KMS-11 (cell line): Measurements from ENCODE around the gene ZC3H7B.
"Not testable (repeated sequence)": the region's sequence is repeated elsewhere in the genome, so short reads cannot be mapped to it uniquely, and the experiment has no call there.

ENCODE experiments used
- H2AFZ ChIP-seq: fragments of 200-600 bp; sonication (generic); 2 replicates; pipeline ENCODE4 v1.6.1; 2016; ENCODE audit warnings: antibody characterized with exemption, mixed run types, low read depth
- H3K27ac ChIP-seq: fragments of 200-600 bp; sonication (generic); 2 replicates; pipeline ENCODE4 v1.6.1; 2016; ENCODE audit warnings: mild to moderate bottlenecking, mixed run types
- H3K27me3 ChIP-seq: fragments of 200-600 bp; sonication (generic); 2 replicates; pipeline ENCODE4 v1.6.1; 2017; ENCODE audit warnings: mild to moderate bottlenecking, low read depth, mixed run types, moderate library complexity; ENCODE audit not compliant: insufficient read depth
- H3K36me3 ChIP-seq: fragments of 200-600 bp; sonication (generic); 2 replicates; pipeline ENCODE4 v1.6.1; 2017; ENCODE audit warnings: mild to moderate bottlenecking, mixed run types; ENCODE audit not compliant: insufficient read depth
- H3K4me1 ChIP-seq: fragments of 200-600 bp; sonication (generic); 2 replicates; pipeline ENCODE4 v1.6.1; 2016; ENCODE audit warnings: mild to moderate bottlenecking, low read depth, mixed run types; ENCODE audit not compliant: poor library complexity, severe bottlenecking
- H3K4me2 ChIP-seq: fragments of 200-600 bp; sonication (generic); 2 replicates; pipeline ENCODE4 v1.7.0; 2016; ENCODE audit warnings: mild to moderate bottlenecking, mixed run types
- H3K4me3 ChIP-seq: fragments of 200-600 bp; sonication (generic); IDR thresholded peaks from 2 replicates; pipeline ENCODE4 v1.6.1; 2017; ENCODE audit warnings: low read depth, low read length, mixed read lengths; ENCODE audit not compliant: insufficient read depth
- H3K79me2 ChIP-seq: fragments of 200-600 bp; sonication (generic); 2 replicates; pipeline ENCODE4 v1.6.1; 2016; ENCODE audit warnings: low read depth, mixed run types; ENCODE audit not compliant: insufficient read depth
- H3K9ac ChIP-seq: fragments of 200-600 bp; sonication (generic); 2 replicates; pipeline ENCODE4 v1.6.1; 2016; ENCODE audit warnings: mild to moderate bottlenecking, mixed run types
- H4K20me1 ChIP-seq: fragments of 200-600 bp; sonication (generic); 2 replicates; pipeline ENCODE4 v1.6.1; 2016; ENCODE audit warnings: mild to moderate bottlenecking, mixed run types; ENCODE audit not compliant: insufficient read depth
- TF ChIP-seq, protein P1 (sequence below): fragments of 200-600 bp; sonication (generic); conservative IDR thresholded peaks from 2 replicates; pipeline ENCODE4 v1.6.1; 2017; ENCODE audit warnings: low read depth, mild to moderate bottlenecking, antibody characterized with exemption, low read length, moderate library complexity, mixed read lengths

Gene ZC3H7B

GRCh38 chr22:41257696-41258095 lies 43.6 kb upstream of the ZC3H7B start:
- Histone ChIP-seq H3K27me3 (no peaks in the 10 kb centered on the region), H3K4me1 (no peaks in the 10 kb centered on the region), H3K4me3 (no peak overlapping the region), H3K79me2 (no peaks in the 10 kb centered on the region), H2AFZ (no peak overlapping the region), H3K36me3 (peaks cover 5% of the 10 kb centered on the region; the same call in 1 of the 2 replicates), H3K9ac (no peak overlapping the region), H4K20me1 (no peaks in the 10 kb centered on the region), H3K27ac (no peak overlapping the region), H3K4me2 (no peak overlapping the region)
- TF ChIP-seq, protein P1, sequence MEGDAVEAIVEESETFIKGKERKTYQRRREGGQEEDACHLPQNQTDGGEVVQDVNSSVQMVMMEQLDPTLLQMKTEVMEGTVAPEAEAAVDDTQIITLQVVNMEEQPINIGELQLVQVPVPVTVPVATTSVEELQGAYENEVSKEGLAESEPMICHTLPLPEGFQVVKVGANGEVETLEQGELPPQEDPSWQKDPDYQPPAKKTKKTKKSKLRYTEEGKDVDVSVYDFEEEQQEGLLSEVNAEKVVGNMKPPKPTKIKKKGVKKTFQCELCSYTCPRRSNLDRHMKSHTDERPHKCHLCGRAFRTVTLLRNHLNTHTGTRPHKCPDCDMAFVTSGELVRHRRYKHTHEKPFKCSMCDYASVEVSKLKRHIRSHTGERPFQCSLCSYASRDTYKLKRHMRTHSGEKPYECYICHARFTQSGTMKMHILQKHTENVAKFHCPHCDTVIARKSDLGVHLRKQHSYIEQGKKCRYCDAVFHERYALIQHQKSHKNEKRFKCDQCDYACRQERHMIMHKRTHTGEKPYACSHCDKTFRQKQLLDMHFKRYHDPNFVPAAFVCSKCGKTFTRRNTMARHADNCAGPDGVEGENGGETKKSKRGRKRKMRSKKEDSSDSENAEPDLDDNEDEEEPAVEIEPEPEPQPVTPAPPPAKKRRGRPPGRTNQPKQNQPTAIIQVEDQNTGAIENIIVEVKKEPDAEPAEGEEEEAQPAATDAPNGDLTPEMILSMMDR: no peak

DNA sequence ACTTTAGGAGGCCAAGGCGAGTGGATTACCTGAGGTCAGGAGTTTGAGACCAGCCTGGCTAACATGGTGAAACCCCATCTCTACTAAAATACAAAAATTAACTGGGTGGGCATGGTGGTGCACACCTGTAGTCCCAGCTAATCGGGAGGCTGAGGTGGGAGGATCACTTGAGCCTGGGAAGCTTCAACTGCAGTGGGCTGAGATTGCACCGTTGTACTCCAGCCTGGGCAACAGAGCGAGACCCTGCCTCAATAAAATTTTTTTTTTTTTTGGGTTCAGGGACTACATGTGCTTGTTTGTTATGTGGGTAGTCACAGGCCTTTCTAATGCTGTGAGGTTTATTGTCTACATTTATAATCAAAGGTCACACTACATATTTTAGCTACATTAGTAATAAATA lies 41.6 kb upstream of the ZC3H7B start:
- not testable (repeated sequence) for H3K79me2 ChIP-seq, H3K4me1 ChIP-seq

GRCh38 chr22:41260871-41261270 lies 40.5 kb upstream of the ZC3H7B start:
- Histone ChIP-seq H4K20me1 (no peaks in the 10 kb centered on the region), H3K4me1 (no peaks in the 10 kb centered on the region), H3K79me2 (no peaks in the 10 kb centered on the region), H3K4me3 (no peak overlapping the region), H3K27me3 (no peaks in the 10 kb centered on the region), H3K9ac (no peak overlapping the region), H2AFZ (no peak overlapping the region), H3K36me3 (no peaks in the 10 kb centered on the region; the same call in 1 of the 2 replicates), H3K4me2 (no peak overlapping the region), H3K27ac (no peak overlapping the region)
- TF ChIP-seq, protein P1: no peak

More for the DNA sequence above, 41.6 kb upstream of the ZC3H7B start:
- not testable (repeated sequence) for H3K36me3 ChIP-seq, H3K4me3 ChIP-seq, H3K27me3 ChIP-seq, H3K4me2 ChIP-seq, H2AFZ ChIP-seq, H3K9ac ChIP-seq, H3K27ac ChIP-seq, H4K20me1 ChIP-seq

GRCh38 chr22:41261541-41262249 lies 39.6 kb upstream of the ZC3H7B start:
- Histone ChIP-seq H3K36me3 (no peaks in the 10 kb centered on the region; the same call in 1 of the 2 replicates), H3K9ac (no peak overlapping the region), H3K4me2 (no peak overlapping the region), H3K4me1 (no peaks in the 10 kb centered on the region), H3K79me2 (no peaks in the 10 kb centered on the region), H3K27ac (no peak overlapping the region), H3K27me3 (no peaks in the 10 kb centered on the region), H3K4me3 (no peak overlapping the region), H4K20me1 (no peaks in the 10 kb centered on the region), H2AFZ (no peak overlapping the region)
- TF ChIP-seq, protein P1: no peak

GRCh38 chr22:41262250-41262765 lies 39.0 kb upstream of the ZC3H7B start:
- H2AFZ ChIP-seq: no peak overlapping the region
- no peaks in the 10 kb centered on the region for H3K27me3 ChIP-seq
- no peaks in the 10 kb centered on the region for H4K20me1 ChIP-seq
- no peak overlapping the region for H3K27ac ChIP-seq
- H3K9ac ChIP-seq: no peak overlapping the region
- H3K4me1 ChIP-seq: no peaks in the 10 kb centered on the region
- no peaks in the 10 kb centered on the region for H3K79me2 ChIP-seq
- H3K4me3 ChIP-seq: no peak overlapping the region
- no peak overlapping the region for H3K4me2 ChIP-seq
- no peaks in the 10 kb centered on the region; the same call in 1 of the 2 replicates for H3K36me3 ChIP-seq
- TF ChIP-seq, protein P1: no peak
